ENCODE results near the gene GMPS. TPM values are rescaled to one million over a fixed set of nuclear protein-coding genes. Genes with fewer than 3 reads are reported as not detected.
"Not testable (repeated sequence)": the region's sequence is repeated elsewhere in the genome, so short reads cannot be mapped to it uniquely, and the experiment has no call there.

The GMPS gene
- 27.7 TPM for total RNA-seq
- long read RNA-seq, full-length matches to known transcripts, result 33 of 42 reads
- long read RNA-seq, partial matches to known transcripts, result 7 of 42 reads
- long read RNA-seq, other reads (novel, unspliced or antisense), result 2 of 42 reads

DNA sequence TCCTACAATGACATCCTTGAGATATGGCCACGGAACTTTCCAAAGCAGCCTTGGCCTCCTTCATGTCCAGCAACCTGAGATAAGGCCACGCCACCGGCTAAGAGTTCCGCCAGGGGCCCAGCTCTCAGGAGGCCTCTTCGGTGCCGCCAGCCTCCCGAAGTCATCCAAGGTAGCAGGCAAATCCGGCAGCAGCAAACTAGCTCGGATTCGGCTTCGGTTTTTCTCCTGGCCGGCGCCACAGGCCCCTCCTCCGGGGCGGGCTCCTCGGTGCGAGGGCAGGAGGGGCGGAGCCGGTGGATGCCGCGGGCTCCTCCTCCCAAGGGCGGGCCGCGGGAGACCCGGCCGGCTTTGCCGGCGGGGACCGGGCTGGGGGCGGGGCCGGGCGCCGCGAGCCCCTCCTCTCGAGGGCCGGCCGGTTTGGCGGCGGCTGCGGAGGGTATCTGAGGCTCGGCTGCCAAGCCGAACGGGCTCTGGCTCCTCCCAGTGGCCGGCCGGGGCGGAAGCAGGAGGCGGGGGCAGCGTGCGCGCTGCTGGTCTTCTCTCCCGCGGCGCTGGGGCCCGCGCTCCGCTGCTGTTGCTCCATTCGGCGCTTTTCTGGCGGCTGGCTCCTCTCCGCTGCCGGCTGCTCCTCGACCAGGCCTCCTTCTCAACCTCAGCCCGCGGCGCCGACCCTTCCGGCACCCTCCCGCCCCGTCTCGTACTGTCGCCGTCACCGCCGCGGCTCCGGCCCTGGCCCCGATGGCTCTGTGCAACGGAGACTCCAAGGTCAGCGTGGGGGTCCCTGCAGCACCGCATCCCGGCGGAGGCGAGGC is at the start of gene GMPS:
Gene GMPS, plus strand, starts transcription at position 518 of the 812 bp plus-strand sequence. Its CDS starts 221 bp downstream, at position 739.
- intact Hi-C loops (cut with DNase I), result loop anchor here (1.0 to 5.0 kb wide), 2 partner anchors 16 to 63 kb away; partner anchors contain the start of genes C3orf33 and SLC33A1
- DNase-seq (ENCODE audit: low spot score), result peak; percentile 98

DNA sequence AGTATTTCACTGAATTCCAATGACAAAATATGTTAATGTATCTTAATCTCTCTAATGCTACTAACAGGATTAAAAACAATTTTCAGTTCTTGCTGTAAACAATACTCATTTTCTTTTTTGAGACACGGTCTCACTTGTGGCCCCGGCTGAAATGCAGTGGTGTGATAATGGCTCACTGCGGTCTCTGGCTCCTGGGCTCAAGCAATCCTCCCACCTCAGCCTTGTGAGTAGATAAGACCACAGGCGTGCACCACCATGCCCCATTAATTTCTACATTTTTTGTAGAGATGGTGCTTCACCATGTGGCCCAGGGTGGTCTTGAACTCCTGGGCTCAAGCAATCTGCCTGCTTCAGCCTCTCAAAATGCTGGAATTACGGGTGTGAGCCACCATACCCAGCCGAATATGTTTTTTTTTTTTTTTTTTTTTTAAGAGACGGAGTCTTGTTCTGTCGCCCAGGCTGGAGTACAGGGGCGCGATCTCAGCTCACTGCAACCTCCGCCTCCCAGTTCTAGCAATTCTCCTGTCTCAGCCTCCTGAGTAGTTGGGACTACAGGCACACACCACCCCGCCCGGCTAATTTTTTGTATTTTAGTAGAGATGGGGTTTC is 41.9 kb upstream of the GMPS start:
- intact Hi-C loops (cut with DNase I); DNase-seq (ENCODE audit: low spot score): not testable (repeated sequence)

DNA sequence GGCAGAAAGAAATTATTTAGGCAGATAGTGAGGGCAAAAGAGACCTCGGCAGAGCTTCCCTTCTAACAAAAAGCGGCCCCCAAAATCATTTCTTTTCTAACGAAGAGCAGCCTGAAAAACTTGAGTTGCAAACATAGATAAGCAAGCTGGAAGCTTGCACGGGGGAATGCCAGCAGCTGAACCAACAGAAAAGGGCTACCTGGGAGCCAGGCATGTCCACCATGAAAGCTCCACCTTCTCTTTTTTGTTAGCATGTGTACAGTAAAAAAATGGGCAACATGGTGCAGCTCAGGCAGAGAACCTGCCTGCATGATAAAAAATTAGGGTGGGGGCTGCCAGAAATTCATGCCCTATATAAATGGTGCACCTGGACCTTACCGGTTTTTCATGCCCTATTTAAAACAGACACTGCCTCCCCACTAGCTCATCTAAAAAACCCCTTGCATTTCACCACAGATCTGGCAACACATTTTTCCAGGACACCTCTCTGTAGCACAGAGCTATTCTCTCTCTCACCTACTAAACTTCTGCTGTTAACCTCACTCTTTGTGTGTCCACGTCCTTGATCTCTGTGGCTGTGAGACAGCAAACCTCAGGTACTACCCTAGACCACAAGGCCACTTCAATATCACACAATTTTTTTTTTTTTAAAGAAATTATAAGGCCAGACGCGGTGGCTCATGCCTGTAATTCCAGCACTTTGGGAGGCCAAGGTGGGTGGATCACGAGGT is 34.9 kb upstream of the GMPS start:
- intact Hi-C loops (cut with DNase I), result no loop called here
- no peak for DNase-seq (ENCODE audit: low spot score)

DNA sequence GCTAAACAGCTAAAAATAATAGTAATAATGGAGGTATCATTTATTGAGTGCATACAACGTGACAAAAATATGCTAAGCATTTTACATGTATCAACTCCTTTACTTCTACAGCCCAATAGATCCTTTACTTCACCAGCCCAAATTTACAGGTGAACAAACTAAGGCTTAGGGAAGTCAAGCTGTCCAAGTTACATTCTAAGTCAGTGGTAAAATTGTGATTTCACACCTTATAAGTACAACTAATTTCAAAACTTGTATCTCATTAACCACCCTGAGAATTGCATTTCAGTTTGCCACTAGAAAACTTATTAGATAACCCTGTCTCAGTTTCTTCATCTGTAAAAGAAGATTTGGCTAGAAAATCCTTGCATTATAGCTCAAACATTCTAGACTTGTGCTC is 26.9 kb upstream of the GMPS start:
- no peak for DNase-seq (ENCODE audit: low spot score)

DNA sequence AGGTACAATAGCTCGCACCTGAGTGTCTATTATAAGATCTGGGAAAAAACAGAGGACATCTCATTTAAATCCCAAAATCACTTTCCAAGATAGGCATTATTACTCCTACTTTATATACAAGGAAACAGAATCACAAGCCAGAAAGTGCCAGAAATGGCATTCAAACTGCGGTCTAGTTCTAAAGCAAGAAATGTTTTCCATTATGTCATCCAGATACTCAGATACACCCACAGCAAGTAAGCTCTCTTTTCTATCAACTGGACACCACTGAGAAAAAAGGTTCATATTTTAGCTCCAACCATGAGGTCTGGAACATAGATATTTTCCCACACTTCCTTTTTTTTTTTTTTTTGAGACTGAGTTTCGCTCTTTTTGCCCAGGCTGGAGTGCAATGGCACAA is 24.3 kb upstream of the GMPS start:
- no peak for DNase-seq (ENCODE audit: low spot score)
- intact Hi-C loops (cut with DNase I), result no loop called here

More for the DNA sequence above, 26.9 kb upstream of the GMPS start:
- intact Hi-C loops (cut with DNase I), result no loop called here

DNA sequence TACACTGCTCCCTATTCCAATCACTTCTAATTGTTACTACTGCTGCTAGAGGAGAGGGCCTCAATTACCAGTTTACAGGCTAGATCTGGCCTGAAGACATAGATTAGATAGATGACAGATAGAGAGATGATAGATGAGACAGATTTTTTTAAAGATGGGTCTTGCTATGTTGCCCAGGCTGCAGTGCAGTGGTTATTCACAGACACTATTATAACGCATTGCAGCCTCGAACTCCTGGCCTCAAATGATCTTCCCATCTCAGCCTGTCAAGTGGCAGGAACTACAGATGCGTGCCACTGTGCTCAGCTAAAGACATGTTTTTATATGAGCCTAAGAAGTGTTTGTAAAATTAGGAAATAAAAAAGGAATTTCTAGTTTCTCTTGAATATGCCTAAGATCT is 22.5 kb upstream of the GMPS start:
- intact Hi-C loops (cut with DNase I), result no loop called here
- DNase-seq (ENCODE audit: low spot score), result no peak

DNA sequence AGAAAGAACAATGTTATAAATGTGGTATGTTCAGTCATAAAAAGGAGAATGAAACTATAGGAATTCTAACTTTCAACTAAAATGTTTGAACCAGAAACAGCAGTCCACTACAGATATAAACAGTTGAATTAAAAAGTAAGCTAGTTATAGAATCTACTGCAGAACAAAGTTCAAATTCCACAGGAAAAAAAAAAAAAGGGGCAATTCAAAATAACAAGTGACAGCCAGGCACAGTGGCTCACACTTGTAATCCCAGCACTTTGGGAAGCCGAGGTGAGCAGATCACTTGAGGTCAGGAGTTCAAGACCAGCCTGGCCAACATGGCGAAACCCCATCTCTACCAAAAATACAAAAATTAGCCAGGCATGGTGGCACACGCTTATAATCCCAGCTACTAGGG is 21.0 kb upstream of the GMPS start:
- DNase-seq (ENCODE audit: low spot score); intact Hi-C loops (cut with DNase I): not testable (repeated sequence)

DNA sequence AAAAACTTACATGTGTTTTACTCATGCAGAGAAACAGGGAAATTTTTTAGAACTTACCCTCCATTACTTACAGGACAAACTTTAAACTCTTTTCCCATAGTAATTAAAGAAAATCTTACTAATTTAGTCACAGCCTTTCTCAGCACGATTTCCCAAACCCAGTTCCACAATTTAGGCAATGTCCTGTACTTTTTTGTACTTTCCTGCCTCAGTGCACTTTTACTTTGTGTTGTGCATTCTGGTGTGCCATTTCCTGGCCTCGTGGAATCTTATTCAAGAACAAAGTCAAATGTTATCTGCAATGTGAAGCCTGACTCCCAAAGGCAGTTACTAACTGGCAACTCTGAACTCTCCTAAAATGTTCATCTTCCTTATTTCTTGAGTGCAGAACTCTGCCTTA is 18.1 kb upstream of the GMPS start:
- intact Hi-C loops (cut with DNase I), result no loop called here
- DNase-seq (ENCODE audit: low spot score), result no peak

DNA sequence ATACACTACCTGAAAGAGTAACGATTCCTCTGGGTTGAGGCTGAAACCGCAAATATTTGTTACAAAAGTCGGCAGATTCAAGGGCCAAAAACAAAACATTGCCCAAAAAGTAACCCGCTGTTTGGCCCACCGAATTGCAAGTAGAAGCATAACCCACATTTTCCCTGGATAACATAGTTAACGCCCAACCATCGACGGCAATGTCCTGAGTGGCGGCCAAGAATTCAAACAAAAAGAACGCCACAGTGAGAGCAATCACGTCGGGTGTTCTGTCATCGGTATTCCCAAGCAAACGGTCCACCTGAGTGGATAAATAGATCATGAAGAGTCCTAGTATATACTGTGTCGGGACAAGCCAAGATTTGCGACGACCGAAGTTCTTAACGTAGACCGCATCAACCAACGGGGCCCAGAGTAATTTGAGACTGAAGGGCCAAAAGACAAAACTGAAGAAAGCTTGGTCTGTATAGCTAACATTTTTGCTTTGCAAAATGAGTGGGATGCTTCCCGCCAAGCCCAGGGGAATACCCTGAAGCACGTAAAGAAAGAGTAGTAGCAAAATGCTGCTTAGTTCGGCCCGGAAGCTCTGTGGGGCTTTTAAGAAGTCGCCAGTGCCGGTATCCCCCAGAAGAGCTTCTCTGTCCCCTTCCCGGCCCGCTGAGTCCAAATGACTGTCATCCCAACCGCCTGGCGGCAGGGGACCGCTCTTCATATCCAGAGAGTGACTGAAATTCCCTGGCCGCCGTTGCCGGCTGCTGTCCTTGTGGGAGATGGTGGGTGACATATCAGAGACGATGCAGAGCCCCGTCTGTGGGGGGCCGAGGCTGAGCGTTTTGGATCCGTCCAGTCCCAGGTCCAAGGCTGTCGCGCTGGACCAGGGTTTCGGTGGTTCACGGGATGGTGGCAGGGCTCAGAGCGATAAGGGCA is 17.0 kb upstream of the GMPS start:
- DNase-seq (ENCODE audit: low spot score), result peak; percentile 78
- intact Hi-C loops (cut with DNase I), result loop anchor here (1.0 to 2.0 kb wide), 2 partner anchors 17 to 47 kb away; partner anchors contain the start of genes C3orf33 and GMPS

DNA sequence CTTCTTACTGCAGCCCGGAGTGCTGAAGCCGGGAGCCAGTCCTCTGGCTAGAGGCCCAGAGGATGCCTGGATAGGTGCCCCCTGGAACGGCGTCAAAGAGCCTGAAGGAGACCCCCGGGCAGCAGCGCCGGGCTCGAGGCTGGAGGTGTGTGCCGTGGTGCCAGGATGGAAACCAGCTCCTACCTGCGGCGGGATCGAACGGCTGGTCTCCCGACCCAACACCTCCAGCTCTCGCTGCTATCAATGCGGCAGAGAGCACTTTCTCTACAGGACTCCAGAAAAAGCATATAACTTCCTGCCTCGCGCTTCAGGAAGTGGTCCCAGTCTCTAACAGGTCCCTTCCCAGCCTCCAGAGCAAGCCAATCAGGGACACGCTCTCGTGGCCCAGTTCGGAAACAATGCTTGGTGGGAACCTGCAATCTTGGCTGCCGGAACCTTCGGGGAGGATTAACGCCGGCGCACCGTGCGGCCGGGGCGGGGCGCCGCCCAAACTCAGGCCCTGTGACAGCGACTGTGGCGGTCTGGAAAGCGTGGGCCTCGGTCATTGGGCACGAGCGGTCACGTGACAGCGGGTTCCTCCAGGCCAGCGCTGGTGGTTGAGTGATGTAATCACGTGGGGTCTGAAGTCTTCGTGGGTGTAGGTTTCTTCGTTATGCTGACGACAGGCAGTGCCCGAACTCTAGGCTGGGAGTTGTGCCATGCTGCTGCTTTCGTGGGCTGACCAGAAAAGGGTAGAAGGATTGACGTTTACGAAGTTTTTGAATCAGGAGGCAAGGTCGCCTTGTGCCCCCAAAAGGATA is 16.1 kb upstream of the GMPS start, which contains the start of gene SLC33A1:
Gene SLC33A1, minus strand, starts transcription at position 287 of the 800 bp plus-strand sequence. CDS start 430 bp downstream, outside the sequence.
- peak; percentile 100 for DNase-seq (ENCODE audit: low spot score)
- intact Hi-C loops (cut with DNase I), result loop anchor here (1.0 to 2.0 kb wide), 2 partner anchors 16 to 48 kb away; partner anchors contain the start of genes C3orf33 and GMPS

DNA sequence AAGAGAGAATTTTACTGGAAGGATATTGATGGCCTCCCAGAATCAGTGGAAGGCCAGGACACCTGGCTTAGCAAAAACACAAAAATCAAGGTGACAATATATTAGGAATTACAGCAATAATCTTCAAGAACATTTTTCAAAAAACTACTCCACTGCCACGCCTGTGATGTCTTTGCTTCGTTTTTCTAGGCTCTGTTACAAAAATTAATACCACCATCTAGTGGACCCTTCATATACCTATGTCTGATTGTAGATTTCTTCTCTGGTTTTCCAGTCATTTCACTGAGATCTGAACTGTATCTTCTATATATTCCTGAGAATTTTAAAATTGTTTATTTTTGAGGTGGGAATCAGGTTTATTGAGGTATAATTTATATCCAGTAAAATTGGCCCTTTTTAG is 10.6 kb upstream of the GMPS start:
- intact Hi-C loops (cut with DNase I), result loop anchor here (5.0 kb wide), 1 partner anchor 113 kb away; the partner anchor contains the start of gene PLCH1
- no peak for DNase-seq (ENCODE audit: low spot score)

DNA sequence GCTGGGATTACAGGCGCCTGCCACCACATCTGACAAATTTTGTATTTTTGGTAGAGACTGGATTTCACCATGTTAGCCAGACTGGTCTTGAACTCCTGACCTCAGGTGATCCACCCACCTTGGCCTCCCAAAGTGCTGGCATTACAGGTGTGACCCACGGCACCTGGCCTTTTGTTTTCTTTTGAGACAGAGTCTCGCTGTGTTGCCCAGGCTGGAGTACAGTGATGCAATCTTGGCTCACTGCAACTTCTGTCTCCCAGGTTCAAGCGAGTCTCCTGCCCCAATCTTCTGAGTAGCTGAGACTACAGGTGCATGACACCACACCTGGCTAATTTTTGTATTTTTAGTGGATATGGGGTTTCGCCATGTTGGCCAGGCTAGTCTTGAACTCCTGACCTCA is 10.0 kb upstream of the GMPS start:
- DNase-seq (ENCODE audit: low spot score); intact Hi-C loops (cut with DNase I): not testable (repeated sequence)

DNA sequence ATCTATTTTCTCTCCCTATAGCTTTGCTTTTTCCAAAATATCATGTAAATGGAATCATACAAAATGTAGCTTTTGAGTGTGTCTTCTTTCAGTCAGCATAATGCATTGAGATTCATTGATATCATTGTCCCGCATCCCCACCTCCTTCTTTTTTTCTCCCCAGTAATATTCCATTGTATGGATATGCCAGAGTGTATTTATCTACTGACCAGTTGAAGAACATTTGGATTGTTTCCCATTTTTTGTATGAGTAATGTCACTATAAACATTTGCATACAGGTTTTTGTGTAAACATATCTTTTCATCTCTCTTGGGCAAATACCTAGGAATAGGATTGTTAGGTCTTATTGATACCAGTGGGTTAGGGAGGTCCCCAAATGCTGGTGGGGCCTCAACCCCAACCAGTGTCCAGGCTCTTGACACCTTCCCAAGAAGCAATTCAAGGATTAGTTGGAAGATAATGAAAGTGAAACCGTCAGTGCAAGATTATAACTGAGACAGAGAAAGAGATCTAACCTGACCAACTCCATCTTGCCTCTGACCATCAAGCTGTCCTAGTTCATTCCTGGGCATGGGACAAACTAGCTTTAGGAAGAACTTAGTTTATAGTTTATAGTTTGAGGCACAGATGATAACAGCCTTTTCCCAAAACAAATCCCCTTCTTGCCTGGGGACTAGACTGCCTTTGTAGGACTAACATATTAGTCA is 8.8 kb upstream of the GMPS start:
- no peak for DNase-seq (ENCODE audit: low spot score)
- intact Hi-C loops (cut with DNase I), result no loop called here

DNA sequence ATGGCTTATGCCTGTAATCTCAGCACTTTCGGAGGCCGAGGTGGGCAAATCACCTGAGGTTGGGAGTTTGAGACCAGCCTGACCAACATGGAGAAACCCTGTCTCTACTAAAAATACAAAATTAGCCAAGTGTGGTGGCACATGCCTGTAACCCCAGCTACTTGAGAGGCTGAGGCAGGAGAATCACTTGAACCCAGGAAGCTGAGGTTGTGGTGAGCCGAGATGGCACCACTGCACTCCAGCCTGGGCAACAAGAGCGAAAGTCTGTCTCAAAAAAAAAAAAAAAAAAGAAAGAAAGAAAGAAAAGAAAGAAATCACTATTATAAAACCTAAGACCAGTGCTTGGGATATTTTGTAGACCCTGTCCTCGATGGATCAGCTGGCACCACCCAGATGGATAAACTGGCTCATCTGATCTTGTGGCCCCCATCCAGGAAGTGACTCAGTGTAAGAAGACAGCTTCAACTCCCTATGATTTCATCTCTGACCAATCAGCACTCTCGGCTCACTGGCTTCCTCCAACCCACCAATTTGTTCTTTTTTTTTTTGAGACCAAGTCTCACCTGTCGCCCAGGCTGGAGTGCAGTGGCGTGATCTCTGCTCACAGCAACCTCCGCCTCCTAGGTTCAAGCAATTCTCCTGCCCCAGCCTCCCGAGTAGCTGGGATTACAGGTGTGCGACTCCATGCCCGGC is 8.0 kb upstream of the GMPS start:
- DNase-seq (ENCODE audit: low spot score); intact Hi-C loops (cut with DNase I): not testable (repeated sequence)

DNA sequence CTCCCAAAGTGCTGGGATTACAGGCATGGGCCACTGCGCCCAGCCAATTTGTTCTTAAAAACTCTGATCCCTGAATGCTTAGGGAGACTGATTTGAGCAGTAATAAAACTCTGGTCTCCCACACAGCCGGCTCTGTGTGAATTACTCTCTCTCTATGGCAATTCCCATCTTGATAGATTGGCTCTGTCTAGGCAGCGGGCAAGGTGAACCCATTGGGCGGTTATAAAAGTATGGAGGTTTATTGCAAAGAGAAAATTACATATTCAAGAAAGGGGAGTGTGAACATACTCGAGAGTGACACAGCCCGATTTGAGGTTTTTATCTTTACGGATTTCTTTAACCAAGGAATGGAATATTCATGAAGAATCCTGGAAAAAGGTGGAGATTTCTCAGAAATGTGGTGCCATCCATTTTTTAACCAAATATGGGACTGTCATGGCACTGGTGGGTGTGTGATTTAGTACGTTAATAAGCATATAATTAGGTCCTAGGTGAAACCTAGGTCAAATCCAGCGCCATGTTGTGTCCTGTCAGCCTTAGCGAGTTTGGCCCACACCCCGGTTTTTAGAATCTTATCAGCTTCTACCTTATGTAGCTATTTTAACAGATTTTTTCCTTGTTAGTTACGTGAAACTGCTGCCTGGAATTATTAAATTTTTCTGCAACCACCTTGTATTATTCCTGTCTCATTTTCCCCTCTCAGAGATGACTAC is 7.2 kb upstream of the GMPS start:
- intact Hi-C loops (cut with DNase I), result no loop called here
- no peak for DNase-seq (ENCODE audit: low spot score)

DNA sequence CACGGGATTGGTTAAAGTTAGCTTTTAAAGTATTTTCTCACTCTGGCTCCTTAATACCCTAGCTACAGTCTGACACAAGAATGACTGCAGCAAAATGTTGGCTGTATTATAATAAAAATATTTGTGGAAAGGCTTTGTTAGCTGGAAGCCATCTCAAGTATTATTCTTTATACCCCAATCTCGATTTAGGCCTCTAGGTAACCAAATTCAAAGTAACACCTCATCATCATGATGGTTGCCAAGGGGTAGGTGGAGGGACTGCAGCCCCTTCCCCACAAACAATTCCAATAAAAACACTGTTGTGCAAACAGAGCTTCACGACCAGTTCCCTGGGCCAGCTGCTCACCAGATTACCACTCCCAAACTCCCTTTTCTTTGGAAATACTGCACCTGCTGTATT is 759 bp upstream of the GMPS start:
- DNase-seq (ENCODE audit: low spot score), result no peak
- intact Hi-C loops (cut with DNase I), result loop anchor here (1.0 to 5.0 kb wide), 2 partner anchors 15 to 62 kb away; partner anchors contain the start of genes C3orf33 and SLC33A1

All from cardiac septum (tissue), 1 donor.